AG09319 (cell line): ENCODE results near the gene BIRC7.
A peak's percentile ranks its signal among the peaks of the same experiment; 100 is the strongest.

Source experiments
- DNase-seq: peaks from one replicate; pipeline ENCODE4 v3.0.0-alpha.2; 2010; ENCODE audit warnings: low read depth; ENCODE audit errors: extremely low read depth
- TF ChIP-seq, protein P1 (sequence below): IDR thresholded peaks from 2 replicates; pipeline ENCODE4 v1.5.1; 2011; ENCODE audit warnings: low read depth, mild to moderate bottlenecking, inconsistent platforms, low read length, moderate library complexity

The BIRC7 gene

DNA sequence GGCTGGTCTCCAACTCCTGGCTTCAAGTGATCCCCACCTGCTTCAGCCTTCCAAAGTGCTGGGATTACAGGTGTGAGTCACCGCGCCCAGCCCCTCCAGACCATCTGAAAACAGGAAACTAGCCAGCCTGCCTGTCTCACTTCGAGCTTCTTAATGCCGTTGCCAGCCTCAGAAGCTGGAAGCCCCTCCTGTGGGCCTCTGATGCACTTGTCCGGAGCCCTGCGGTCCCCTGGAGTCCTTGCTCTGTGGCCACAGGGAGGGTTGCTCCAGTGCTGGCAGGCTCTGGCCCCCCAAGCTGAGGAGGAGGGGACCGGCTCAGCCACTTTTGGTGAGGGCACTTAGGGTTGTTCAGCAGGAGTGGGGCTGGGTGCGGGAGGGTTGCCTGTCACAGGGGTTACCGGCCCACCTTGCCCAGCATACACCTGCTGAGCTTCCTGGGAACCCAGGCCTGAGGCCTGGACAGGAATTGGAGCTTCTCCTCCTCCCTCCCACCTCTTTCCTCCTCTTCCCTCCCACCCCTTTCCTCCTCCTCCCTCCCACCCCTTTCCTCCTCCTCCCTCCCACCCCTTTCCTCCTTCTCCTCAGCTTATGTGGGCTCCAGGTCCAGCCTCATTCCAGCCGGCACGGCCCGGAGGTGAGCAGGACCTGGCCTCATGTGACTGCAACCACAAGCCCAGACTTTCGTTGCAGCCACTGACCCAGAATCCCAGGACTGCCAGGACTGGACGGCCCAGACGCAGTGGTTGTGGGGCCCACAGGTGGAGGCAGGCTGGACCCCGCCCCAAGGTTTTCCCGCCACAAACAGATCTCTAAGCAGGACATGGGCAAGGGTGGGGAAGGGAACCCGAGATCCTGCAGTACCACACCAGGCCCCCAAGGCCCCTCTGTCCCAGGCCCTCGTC lies 9.4 kb upstream of the BIRC7 start:
- no peak for DNase-seq
- TF ChIP-seq, protein P1, sequence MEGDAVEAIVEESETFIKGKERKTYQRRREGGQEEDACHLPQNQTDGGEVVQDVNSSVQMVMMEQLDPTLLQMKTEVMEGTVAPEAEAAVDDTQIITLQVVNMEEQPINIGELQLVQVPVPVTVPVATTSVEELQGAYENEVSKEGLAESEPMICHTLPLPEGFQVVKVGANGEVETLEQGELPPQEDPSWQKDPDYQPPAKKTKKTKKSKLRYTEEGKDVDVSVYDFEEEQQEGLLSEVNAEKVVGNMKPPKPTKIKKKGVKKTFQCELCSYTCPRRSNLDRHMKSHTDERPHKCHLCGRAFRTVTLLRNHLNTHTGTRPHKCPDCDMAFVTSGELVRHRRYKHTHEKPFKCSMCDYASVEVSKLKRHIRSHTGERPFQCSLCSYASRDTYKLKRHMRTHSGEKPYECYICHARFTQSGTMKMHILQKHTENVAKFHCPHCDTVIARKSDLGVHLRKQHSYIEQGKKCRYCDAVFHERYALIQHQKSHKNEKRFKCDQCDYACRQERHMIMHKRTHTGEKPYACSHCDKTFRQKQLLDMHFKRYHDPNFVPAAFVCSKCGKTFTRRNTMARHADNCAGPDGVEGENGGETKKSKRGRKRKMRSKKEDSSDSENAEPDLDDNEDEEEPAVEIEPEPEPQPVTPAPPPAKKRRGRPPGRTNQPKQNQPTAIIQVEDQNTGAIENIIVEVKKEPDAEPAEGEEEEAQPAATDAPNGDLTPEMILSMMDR, result no peak

DNA sequence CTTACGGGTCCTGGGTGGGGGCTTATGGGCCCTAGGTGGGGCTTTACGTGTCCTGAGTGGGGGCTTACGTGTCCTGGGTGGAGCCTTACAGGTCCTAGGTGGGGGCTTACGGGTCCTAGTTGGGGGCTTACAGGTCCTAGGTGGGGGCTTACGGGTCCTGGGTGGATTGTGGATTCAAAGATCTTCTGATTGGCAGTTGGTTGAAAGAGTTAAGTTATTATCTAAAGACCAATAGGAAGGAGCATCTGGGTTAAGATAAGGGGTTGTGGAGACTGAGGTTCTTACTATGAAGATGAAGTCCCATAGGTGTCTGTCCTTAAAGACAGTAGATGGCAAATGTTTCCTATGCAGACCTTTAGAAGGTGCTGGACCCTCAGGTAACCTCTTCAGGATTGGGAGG lies 8.4 kb upstream of the BIRC7 start:
- TF ChIP-seq, protein P1, result no peak
- no peak for DNase-seq

DNA sequence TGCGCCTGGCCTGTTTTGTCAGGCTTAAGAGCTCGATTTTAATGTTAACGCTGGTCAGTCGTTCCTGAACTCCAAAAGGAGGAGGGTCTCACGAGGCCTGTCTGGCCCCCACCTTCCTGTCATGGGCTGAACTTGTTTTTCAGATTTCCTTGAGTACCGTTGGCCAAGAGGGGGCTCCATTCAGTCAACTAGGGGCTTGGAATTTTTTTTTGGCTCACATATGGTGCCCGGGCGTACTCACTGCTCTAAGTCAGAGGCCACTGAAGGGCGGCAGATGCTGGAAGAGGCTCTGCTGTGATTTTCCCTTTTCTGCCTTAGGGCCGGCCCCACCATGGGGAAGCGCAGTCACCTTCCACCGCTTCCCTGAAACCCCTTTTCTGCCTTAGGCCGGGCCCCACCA lies 6.9 kb upstream of the BIRC7 start:
- TF ChIP-seq, protein P1, result no peak
- no peak for DNase-seq

DNA sequence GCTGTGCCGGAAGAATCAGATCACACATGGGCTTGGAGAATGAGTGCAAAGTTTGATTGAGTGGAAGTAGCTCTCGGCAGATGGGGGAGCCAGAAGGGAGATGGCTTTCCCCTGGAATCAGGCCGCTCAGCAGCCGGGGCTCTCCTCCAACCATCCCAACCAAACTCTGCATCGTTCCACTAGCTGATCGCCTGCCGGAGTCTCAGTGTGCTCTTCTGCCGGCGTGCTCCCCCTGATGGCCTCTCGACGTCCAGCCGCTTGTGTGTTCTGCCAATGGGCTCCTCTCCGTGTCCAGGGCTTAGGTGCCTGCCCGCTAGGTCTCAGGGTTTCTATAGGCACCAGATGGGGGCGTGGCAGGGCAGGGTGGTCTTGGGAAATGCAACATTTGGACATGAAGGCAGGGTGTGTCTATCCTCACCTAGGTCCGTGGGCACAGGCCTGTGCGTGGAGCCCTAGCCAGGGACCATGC lies 4.9 kb upstream of the BIRC7 start:
- peak; percentile 19 for DNase-seq
- TF ChIP-seq, protein P1, result peak; percentile 85

DNA sequence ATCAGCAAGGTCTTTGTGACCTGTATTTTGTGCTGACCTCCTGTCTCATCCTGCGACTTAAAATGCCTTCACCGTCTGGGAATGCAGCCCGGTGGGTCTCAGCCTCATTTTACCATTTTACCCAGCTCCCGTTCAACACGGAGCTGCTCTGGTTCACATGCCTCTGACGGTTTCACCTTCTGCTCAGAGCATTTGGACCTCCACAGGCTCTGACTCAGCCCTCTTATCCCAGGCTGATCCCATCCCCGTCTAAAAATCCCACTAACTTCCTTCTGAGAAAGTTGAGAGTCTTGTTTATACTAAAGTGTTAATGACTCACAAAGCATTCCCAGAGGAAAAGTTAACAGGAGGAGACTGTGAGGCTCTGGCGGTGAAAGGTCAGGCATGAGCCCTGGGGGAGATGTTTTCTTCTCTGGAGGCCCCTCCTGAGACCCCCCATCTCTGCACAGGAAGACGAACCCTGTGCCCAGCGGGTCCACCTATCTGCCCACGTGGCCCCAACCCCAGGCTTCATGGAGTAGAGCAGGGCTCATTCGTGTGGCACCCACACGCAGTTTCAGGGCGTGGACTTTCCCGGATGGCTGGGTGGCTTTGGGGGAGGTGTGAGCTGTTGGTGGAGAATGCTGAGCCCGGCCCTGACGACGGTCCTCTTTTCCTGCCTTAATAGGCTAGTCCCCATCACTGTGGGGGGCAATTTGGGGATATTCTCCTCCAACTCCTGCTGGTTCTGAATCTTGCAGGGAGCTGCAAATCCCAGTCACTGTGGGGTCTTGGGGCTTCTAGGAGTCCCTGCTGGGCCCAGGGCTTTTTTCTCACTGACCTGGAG lies 3.3 kb upstream of the BIRC7 start:
- TF ChIP-seq, protein P1, result no peak
- DNase-seq, result peak; percentile 46

DNA sequence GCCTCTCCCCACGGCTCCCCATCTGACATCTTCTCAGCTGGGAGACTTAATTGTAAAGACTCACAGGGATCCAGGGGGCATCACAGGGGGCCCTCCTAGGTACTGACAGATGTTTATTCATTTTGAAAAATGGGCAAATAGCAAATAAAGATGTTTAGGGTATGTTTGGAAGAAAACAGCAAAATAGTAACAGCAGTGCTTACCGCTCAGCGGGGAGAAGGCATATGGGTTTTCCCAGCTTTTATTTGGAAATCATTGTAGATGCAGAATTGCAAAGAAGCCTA lies 2.7 kb upstream of the BIRC7 start:
- DNase-seq, result no peak
- TF ChIP-seq, protein P1, result no peak

DNA sequence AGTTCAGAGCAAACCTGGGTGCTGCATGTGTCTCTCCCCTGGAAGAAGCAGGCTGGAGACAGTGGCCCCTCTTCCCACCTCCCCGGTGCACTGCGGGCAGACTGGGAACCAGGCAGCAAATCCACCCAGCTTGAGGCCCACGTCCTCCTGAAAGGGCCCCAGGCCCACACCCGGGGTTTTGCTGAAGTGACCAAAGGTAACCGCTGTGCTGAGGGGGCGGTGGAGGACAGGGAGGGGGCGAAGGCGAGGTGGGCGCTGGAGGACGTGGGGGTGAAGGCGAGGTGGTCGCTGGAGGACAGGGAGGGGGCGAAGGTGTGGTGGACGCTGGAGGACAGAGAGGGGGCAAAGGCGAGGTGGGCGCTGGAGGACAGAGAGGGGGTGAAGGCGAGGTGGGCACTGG lies 1.8 kb upstream of the BIRC7 start:
- TF ChIP-seq, protein P1, result no peak
- DNase-seq, result no peak
